Activated CD8-positive, alpha-beta memory T cell treated with anti-CD3 and anti-CD28 coated beads, Interleukin-2, amount 10 ng/mL, durations not matched to agents 7 days and 5 days (primary cell): ENCODE data around the gene MT1H. TPM values are rescaled to one million over a fixed set of nuclear protein-coding genes. Genes with fewer than 3 reads are reported as not detected.
"Not testable (repeated sequence)": the region's sequence is repeated elsewhere in the genome, so short reads cannot be mapped to it uniquely, and the experiment has no call there.

ENCODE experiments used
- ATAC-seq: fragments of 150-1000 bp; cut with Tn5 transposase; one replicate; pipeline ENCODE4 v1.10.0; 2021; ENCODE audit warnings: moderate library complexity
- CTCF ChIA-PET: fragments of 350-600 bp; sonication (Branson Sonifier 250); formaldehyde crosslinking; loops from one replicate; lab custom pipeline; 2021; ENCODE audit warnings: antibody characterized with exemption; lab: Charles Lee
- DNase-seq: peaks from one replicate; pipeline ENCODE4 v3.0.0-alpha.2; 2020
- H3K27ac Mint-ChIP-seq: one replicate; pipeline ENCODE4 v1.8.0; 2021; ENCODE audit warnings: mild to moderate bottlenecking, mixed read lengths
- H3K27me3 Mint-ChIP-seq: one replicate; pipeline ENCODE4 v1.8.0; 2021; ENCODE audit warnings: mixed read lengths
- H3K36me3 Mint-ChIP-seq: one replicate; pipeline ENCODE4 v1.8.0; 2021; ENCODE audit warnings: mild to moderate bottlenecking, mixed read lengths
- H3K4me1 Mint-ChIP-seq: one replicate; pipeline ENCODE4 v1.8.0; 2021; ENCODE audit warnings: mixed read lengths
- H3K4me3 Mint-ChIP-seq: one replicate; pipeline ENCODE4 v1.8.0; 2021; ENCODE audit warnings: mild to moderate bottlenecking, moderate library complexity, mixed read lengths
- H3K9me3 Mint-ChIP-seq: one replicate; pipeline ENCODE4 v1.8.0; 2022; ENCODE audit warnings: low read depth, mixed read lengths
- total RNA-seq, 2 experiments: library from RNA; stranded (reverse); gene quantifications; one replicate each; pipeline ENCODE4 v1.2.3, GENCODE V29; 2021

MT1H gene
- total RNA-seq, 2 experiments from 2014 or later = not detected

DNA sequence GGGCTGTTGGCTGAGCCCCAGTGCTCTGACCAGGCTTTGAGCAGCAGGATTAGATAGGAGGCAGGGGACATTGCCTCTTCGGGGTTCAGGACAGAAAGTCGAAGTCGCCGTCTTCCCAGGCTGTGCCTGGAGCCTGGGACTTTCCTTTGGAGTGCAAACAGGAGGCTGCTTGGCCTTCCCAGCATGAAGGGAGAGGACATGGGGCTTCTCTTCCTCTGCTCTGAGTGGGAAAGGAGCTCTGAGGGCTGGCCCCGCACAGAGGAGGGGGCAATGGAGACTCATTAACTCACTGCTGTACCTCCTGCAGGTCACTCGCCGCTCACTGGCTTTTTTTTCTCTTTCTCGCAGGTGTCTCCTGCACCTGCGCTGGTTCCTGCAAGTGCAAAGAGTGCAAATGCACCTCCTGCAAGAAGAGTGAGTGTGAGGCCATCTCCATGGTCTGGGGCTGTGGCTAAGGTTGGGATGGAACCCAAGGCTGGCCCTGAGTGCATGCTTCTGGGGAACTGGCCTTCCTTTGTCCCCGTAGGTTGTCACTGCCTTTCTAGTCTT, 11.2 kb upstream of the MT1H start:
- Mint-ChIP-seq H3K9me3 (no peaks in the 10 kb centered on the region), H3K4me3 (peak overlapping the region; percentile 90), H3K36me3 (no peaks in the 10 kb centered on the region), H3K27ac (peak overlapping the region; percentile 88), H3K27me3 (peaks cover 5% of the 10 kb centered on the region), H3K4me1 (peaks cover 29% of the 10 kb centered on the region)
- DNase-seq (no peak), ATAC-seq (no peak)
- CTCF ChIA-PET = interaction anchor here (0.6 to 1.1 kb wide), 2 partner anchors 44 to 46 kb away, joined by 3 read pairs; no protein-coding TSS in a partner anchor

DNA sequence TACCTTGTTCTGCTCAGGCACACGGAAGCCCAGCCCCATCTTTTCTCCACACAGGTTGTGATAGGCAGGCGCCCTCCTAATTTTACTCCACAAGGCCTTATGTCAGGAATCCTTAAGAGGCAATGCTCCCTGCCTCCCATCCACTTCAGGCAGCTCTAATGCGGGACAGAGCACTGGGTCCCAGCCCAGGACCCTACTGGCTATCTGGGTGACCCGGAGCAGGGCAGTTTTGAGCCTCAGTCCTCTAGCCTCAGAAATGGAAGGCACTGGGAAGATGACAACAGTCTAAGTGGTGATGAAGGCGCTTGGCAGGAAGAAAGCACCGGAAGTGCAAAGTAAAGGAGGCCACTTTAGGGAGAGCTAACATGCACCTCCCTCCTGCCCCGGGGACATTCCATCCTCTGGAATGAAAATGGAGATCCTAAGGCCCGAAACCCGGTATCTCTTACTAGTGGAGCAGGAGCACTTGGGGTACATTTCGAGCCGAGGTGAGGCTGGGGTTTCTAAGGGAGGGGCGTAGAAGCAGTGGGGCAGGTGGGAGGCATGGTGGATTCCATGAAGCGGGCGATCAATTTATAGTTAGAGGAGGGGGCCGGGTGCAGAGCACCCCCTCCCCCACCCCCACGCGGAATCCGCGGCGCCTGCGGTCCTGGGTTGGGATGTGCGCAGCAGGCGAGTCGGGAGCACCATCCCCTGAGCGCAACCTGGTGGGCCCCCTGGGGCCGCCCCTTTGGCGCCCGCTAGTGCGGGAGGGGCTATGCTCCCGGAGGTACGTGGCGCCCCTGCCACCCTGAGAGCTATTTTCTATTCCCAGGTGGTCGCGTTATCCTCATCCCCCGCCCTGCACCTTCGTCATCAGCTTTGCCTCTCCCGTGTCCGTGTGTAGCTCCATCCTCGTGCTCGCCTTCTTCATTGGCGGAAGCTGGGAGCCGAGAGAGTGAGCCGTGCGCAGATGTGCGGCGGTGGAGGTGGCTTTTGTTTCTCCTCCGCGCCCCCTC, 7.0 kb upstream of the MT1H start:
- CTCF ChIA-PET = interaction anchor here (0.9 to 3.4 kb wide), 8 partner anchors 15 to 62 kb away, joined by 3 to 22 read pairs (median 4); partner anchors contain the start of genes MT1E and MT2A
- Mint-ChIP-seq H3K27ac (peak overlapping the region; percentile 76), H3K4me1 (peaks cover 42% of the 10 kb centered on the region), H3K36me3 (no peaks in the 10 kb centered on the region), H3K27me3 (peaks cover 32% of the 10 kb centered on the region), H3K4me3 (peak overlapping the region; percentile 75), H3K9me3 (no peaks in the 10 kb centered on the region)
- DNase-seq (peak; percentile 68), ATAC-seq (peak; percentile 73)

DNA sequence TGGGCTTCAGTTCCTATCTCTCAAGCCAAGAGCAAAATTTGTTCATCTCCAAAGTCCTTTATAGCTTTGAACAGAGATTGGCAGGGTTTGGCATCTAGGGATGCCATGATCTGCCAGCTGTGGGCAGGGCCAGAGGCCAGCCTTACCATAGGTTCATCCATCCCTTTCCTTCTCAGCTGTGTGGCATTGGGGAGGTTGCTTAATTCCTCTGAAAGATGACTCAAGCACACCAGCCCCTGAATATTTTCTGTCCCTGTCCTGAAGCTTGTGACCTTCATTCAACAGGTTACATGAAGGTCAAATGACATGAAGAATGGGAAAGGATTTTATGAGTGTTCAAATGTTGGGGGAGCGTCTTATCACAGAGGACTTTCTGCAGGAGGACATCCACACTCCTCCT, 5.1 kb upstream of the MT1H start:
- Mint-ChIP-seq H3K9me3 (no peaks in the 10 kb centered on the region), H3K27ac (no peak overlapping the region), H3K27me3 (peaks cover 48% of the 10 kb centered on the region), H3K4me3 (no peak overlapping the region), H3K36me3 (no peaks in the 10 kb centered on the region), H3K4me1 (peaks cover 36% of the 10 kb centered on the region)
- CTCF ChIA-PET = no interaction called here
- ATAC-seq (no peak), DNase-seq (no peak)

DNA sequence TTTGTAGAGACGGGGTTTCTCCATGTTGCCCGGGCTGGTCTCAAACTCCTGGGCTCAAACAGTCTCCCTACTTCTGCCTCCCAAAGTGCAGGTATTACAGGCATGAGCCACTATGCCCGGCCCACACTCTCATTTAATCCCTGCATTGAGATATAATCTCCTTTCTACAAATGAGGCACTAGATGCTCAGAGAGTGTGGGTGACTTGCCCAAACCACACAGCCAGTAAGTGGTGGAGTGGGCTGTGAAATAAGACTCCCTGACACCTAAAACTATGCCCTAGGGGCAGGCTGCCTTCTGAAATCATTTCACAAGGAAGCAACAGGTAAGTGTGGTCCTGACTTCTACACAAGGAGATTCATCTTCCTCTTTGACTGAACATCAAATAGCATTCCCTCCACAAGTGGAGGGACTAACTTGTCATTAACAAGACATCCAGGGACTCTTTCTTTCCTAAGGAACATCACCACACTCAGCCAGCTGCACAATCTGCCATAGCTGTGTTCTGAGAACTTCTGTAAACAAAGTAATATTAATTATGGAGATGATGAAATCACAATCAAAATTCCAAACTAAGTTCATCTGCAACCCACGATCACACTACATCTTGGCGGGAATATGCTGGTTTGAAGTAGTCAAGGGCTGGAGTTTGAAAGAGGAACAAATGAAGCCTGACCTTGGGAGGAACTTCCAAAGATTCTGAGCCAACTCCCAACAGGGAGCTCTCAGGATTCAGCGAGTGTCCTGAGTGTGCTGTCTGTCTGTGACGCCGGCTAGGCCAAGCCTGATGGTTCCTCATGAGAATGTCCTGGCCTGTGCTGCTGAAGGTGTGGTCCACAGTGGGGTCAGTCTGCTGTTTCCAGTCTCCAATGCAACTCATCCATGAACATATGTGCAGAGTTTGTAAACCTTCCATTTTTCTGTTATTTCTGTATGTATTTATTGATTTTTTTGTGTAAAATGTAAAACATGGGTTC, 4.0 kb upstream of the MT1H start:
- H3K27ac Mint-ChIP-seq, H3K4me3 Mint-ChIP-seq, DNase-seq, ATAC-seq, H3K9me3 Mint-ChIP-seq, CTCF ChIA-PET, H3K36me3 Mint-ChIP-seq: not testable (repeated sequence)
- peaks cover 58% of the 10 kb centered on the region for H3K27me3 Mint-ChIP-seq
- peaks cover 36% of the 10 kb centered on the region for H3K4me1 Mint-ChIP-seq

DNA sequence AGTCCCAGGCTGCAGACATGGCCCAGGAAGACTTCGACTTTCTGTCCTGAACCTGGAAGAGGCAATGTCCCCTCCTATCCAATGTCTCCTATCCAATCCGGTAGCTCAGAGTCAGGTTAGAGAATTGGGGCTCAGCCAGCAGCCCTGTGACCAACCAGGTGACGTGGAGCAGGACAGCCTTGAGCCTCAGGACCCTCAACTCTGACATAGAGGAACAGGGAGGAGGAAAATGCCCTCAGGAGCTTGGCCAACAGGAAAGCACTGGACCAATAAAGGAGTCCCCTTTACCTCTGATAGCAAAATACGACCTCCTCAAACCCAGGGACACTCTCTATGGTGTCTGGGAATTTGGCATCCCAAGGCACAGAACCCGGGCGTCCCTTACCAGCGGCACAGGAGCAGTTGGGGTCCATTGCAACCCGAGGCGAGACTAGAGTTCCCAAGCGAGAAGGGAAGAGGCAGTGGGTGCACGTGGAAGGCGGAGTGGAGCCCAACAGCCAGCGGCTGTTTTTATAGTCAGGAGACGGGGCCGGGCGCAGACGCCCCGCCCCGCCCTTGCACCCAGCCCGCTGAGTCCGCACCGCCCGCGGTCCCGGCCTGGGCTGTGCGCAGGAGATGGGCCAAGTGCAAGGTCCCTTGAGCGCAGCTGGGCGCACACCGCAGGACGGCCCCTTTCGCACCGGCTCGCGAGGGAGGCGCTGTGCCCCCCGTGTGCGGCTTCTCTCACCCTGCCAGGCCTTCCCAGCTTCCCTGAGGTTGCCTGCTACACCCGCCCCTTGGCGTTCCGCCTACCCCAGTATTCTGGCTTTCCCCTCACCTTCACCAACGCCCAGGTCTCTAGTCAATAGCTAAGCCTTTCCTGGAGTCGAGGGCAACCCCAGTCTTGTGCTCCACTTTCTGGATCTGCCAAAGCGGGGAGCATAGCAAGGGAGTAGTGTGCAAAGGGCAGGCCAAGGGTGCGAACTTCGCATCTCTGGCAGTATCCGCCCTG, 1.7 kb upstream of the MT1H start, which contains the start of gene MT1G:
Gene MT1G (minus strand): TSS at position 485 of the 991 bp plus-strand sequence. CDS start 72 bp downstream, at position 413.
- Mint-ChIP-seq H3K27ac (no peak within 1 kb of the TSS), H3K9me3 (no peaks in the 10 kb centered on the region), H3K27me3 (peaks cover 72% of the 10 kb centered on the region), H3K4me1 (peaks cover 34% of the 10 kb centered on the region), H3K36me3 (no peaks in the 10 kb centered on the region), H3K4me3 (peak within 1 kb of the TSS; percentile 14)
- peak; percentile 83 for ATAC-seq
- no peak for DNase-seq
- CTCF ChIA-PET = interaction anchor here (0.8 to 1.2 kb wide), 2 partner anchors 8 to 34 kb away, joined by 3 read pairs; no protein-coding TSS in a partner anchor

DNA sequence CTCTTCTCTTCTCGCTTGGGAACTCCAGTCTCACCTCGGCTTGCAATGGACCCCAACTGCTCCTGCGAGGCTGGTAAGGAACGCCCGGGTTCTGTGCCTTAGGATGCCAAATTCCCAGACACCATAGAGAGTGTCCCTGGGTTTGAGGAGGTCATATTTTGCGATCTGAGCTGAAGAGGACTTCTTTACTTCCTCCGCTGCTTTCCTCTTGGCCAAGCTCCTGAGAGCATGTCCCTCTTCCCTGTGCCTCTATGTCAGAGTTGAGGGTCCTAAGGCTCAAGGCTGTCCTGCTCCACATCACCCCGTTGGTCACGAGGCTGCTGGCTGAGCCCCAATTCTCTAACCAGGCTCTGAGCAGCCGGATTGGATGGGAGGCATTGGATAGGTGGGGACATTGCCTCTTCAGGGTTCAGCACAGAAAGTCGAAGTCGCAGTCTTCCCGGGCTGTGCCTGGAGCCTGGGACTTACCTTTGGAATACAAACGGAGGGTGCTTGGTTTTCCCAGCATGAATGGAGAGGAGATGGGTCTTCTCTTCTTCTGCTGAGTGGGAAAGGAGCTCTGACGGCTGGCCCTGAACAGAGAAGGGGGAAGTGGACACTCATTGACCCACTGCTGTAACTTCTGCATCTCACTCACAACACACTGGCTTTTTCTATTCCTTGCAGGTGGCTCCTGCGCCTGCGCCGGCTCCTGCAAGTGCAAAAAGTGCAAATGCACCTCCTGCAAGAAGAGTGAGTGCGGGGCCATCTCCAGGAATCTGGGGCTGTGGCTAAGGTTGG, 416 bp downstream of the MT1H start:
- DNase-seq (no peak), ATAC-seq (no peak)
- no peaks in the 10 kb centered on the region for H3K9me3 Mint-ChIP-seq
- no peak overlapping the region for H3K4me3 Mint-ChIP-seq
- no peak overlapping the region for H3K27ac Mint-ChIP-seq
- H3K27me3 Mint-ChIP-seq = peaks cover 74% of the 10 kb centered on the region
- CTCF ChIA-PET = interaction anchor here (1.1 to 2.5 kb wide), 3 partner anchors 9 to 32 kb away, joined by 3 to 7 read pairs (median 4); no protein-coding TSS in a partner anchor
- no peaks in the 10 kb centered on the region for H3K36me3 Mint-ChIP-seq
- H3K4me1 Mint-ChIP-seq = peaks cover 26% of the 10 kb centered on the region

DNA sequence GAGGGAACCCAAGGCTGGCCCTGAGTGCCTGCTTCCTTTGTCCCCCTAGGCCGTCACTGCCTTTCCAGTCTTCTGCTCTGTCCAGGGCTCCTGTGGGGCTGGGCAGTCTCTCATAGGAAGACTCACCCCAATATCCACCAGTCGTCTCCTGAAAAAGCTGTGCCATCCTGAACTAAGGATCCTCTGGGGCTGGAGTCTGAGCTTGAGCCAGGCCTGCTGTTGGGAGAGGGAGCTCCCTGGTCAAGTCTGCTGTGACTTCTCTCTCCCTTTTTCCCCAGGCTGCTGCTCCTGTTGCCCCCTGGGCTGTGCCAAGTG, 963 bp downstream of the MT1H start:
- Mint-ChIP-seq H3K4me3 (no peak overlapping the region), H3K4me1 (peaks cover 24% of the 10 kb centered on the region), H3K27ac (no peak overlapping the region), H3K9me3 (no peaks in the 10 kb centered on the region), H3K27me3 (peaks cover 76% of the 10 kb centered on the region), H3K36me3 (no peaks in the 10 kb centered on the region)
- DNase-seq (no peak), ATAC-seq (no peak)
- CTCF ChIA-PET = interaction anchor here (1.1 to 2.5 kb wide), 2 partner anchors 30 to 32 kb away, joined by 3 to 7 read pairs; no protein-coding TSS in a partner anchor

DNA sequence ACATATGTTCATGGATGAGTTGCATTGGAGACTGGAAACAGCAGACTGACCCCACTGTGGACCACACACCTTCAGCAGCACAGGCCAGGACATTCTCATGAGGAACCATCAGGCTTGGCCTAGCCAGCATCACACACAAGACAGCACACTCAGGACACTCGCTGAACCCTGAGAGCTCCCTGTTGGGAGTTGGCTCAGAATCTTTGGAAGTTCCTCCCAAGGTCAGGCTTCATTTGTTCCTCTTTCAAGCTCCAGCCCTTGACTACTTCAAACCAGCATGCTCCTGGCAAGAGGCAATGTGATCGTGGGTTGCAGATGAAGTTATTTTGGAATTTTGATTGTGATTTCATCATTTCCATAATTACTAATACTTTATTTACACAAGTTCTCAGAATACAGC, 2.1 kb downstream of the MT1H start:
- DNase-seq, H3K9me3 Mint-ChIP-seq, ATAC-seq, H3K27ac Mint-ChIP-seq, H3K4me3 Mint-ChIP-seq, H3K36me3 Mint-ChIP-seq: not testable (repeated sequence)
- CTCF ChIA-PET = interaction anchor here (2.5 kb wide), 1 partner anchor 31 kb away, joined by 7 read pairs; no protein-coding TSS in a partner anchor
- Mint-ChIP-seq H3K27me3 (peaks cover 71% of the 10 kb centered on the region), H3K4me1 (peaks cover 28% of the 10 kb centered on the region)

DNA sequence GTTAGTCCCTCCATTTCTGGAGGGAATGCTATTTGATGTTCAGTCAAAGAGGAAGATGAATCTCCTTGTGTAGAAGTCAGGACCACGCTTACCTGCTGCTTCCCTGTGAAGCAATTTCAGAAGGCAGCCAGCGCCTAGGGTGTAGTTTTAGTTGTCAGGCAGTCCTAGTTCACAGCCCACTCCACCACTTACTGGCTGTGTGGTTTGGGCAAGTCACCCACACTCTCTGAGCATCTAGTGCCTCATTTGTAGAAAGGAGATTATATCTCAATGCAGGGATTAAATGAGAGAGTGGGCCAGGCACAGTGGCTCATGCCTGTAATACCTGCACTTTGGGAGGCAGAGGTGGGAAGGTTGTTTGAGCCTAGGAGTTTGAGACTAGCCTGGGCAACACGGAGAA, 2.6 kb downstream of the MT1H start:
- H3K27me3 Mint-ChIP-seq = peaks cover 66% of the 10 kb centered on the region
- CTCF ChIA-PET = interaction anchor here (2.4 kb wide), 1 partner anchor 11 kb away, joined by 10 read pairs; the partner anchor contains the start of gene MT1X
- H3K4me3 Mint-ChIP-seq, ATAC-seq, DNase-seq, H3K27ac Mint-ChIP-seq, H3K36me3 Mint-ChIP-seq, H3K9me3 Mint-ChIP-seq: not testable (repeated sequence)
- H3K4me1 Mint-ChIP-seq = peaks cover 28% of the 10 kb centered on the region

DNA sequence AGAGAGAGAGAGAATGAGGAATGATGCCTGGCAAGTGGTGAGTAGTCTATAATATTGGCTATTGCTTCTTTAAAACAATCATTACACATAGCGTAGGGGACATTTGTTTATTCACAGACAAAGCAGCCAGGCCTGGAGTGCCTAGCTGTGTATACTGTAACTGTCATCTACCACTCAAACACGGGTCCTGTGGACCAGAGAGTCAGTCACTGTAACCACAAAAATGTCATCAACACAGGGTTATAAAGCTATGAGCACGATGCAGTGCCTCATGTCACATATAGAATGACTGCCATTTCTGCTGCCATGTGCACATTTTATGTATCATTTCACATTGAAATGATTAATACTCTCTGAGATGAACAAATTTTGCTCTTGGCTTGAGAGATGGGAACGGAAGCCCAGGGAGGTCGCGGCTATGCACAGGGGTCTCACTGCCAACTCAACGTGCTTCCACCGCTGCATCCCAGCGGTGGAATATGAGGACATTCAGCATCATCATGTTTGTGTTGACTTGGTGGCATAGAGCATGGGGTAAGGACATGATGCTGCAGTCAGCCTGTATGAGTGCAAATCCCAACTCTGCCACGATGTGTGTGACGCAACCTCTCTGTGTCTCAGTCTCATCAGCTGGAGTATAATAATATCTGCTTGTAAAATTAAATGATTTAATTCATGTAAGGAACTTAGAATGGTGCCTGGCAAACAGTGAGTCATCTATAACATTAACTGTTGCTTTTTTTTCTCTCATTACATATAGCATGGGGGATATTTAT, 3.3 kb downstream of the MT1H start:
- ATAC-seq (no peak), DNase-seq (no peak)
- no peaks in the 10 kb centered on the region for H3K36me3 Mint-ChIP-seq
- H3K27ac Mint-ChIP-seq = no peak overlapping the region
- no peak overlapping the region for H3K4me3 Mint-ChIP-seq
- CTCF ChIA-PET = interaction anchor here (0.9 to 2.4 kb wide), 7 partner anchors 11 to 120 kb away, joined by 3 to 10 read pairs (median 3); partner anchors contain the start of gene MT1X
- no peaks in the 10 kb centered on the region for H3K9me3 Mint-ChIP-seq
- H3K4me1 Mint-ChIP-seq = peaks cover 21% of the 10 kb centered on the region
- H3K27me3 Mint-ChIP-seq = peaks cover 59% of the 10 kb centered on the region
